ENCODE data around the gene MRPS27. TPM values are rescaled to one million over a fixed set of nuclear protein-coding genes. Genes with fewer than 3 reads are reported as not detected.

MRPS27 gene
- total and polyA plus RNA-seq, 11 donors, result 31.9 to 94.1 (median 67.9) TPM

DNA sequence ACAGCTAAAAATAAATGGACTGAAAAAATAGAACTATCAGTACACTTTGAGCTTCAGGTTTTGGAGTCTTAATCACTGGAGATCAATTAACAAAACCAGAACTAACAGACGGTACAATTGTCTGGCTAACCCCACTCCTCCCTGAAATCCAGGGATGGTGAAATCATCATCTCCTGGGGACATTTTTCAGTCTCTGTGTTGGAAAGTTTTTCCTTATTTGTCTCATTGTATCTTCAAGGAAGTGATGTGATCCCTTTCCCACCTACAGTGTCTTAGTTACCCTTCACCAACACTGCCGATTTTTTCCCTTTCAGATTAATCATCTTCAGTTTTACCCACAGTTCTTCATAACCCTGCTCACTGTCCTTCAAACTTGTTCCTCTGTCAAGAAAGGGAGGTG is 130.9 kb downstream of the MRPS27 start:
- WGBS, 4 donors, result 61 to 68% (median 68%) methylated on average over 2 of the region's 2 CpGs
- Histone ChIP-seq H3K27ac (no peak overlapping the region), H3K27me3 (no peaks in the 10 kb centered on the region), H3K36me3 (peaks cover 0 to 72% (median 25%) of the 10 kb centered on the region in 9 donors), H3K9me3 (no peaks in the 10 kb centered on the region), H3K4me3 (no peak overlapping the region), H3K4me1 (peaks cover 0 to 36% (median 13%) of the 10 kb centered on the region in 12 donors)
- ATAC-seq (peak in 1 of 4 donors; percentile 20), DNase-seq (no peak)
- TF ChIP-seq, protein P1, sequence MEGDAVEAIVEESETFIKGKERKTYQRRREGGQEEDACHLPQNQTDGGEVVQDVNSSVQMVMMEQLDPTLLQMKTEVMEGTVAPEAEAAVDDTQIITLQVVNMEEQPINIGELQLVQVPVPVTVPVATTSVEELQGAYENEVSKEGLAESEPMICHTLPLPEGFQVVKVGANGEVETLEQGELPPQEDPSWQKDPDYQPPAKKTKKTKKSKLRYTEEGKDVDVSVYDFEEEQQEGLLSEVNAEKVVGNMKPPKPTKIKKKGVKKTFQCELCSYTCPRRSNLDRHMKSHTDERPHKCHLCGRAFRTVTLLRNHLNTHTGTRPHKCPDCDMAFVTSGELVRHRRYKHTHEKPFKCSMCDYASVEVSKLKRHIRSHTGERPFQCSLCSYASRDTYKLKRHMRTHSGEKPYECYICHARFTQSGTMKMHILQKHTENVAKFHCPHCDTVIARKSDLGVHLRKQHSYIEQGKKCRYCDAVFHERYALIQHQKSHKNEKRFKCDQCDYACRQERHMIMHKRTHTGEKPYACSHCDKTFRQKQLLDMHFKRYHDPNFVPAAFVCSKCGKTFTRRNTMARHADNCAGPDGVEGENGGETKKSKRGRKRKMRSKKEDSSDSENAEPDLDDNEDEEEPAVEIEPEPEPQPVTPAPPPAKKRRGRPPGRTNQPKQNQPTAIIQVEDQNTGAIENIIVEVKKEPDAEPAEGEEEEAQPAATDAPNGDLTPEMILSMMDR (IDR thresholded peaks at IDR 0.05), result no peak
- no peak for TF ChIP-seq POLR2A (IDR thresholded peaks at IDR 0.05)
- intact Hi-C loops (cut with DNase I), result loop anchor here in 1 of 10 donors (10.0 kb wide), 1 partner anchor 54 kb away; no protein-coding TSS in a partner anchor

DNA sequence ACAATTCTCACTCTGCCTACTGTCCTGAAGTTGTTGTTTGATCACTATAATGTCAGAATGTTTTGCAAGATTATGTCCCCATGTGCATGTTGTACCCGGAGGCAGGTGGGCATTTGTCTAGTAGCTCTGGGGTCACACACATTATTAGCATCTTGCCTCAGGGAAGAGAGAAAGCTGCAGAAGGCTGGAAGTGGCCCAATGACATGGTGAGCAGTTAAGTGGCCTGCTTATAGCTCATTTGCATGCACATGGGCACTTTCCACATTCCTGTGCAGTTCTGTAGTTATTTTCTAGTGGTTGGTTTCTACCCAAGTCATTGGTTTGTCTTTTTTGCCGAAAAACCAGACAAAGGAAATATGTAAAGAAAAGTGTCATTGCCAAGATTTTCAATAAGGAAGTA is 131.9 kb downstream of the MRPS27 start:
- DNase-seq (no peak), ATAC-seq (no peak)
- H3K36me3 ChIP-seq, result peaks cover 0 to 72% (median 24%) of the 10 kb centered on the region in 9 donors
- no peaks in the 10 kb centered on the region for H3K27me3 ChIP-seq
- TF ChIP-seq POLR2A (IDR thresholded peaks at IDR 0.05), result no peak
- TF ChIP-seq, protein P1 (IDR thresholded peaks at IDR 0.05), result no peak
- WGBS, 4 donors, result 90 to 95% (median 93%) methylated on average over 2 of the region's 2 CpGs
- no peak overlapping the region for H3K4me3 ChIP-seq
- intact Hi-C loops (cut with DNase I), result loop anchor here in 1 of 10 donors (10.0 kb wide), 1 partner anchor 53 kb away; no protein-coding TSS in a partner anchor
- H3K9me3 ChIP-seq, result no peaks in the 10 kb centered on the region
- no peak overlapping the region for H3K27ac ChIP-seq
- H3K4me1 ChIP-seq, result peaks cover 0 to 39% (median 15%) of the 10 kb centered on the region in 12 donors

DNA sequence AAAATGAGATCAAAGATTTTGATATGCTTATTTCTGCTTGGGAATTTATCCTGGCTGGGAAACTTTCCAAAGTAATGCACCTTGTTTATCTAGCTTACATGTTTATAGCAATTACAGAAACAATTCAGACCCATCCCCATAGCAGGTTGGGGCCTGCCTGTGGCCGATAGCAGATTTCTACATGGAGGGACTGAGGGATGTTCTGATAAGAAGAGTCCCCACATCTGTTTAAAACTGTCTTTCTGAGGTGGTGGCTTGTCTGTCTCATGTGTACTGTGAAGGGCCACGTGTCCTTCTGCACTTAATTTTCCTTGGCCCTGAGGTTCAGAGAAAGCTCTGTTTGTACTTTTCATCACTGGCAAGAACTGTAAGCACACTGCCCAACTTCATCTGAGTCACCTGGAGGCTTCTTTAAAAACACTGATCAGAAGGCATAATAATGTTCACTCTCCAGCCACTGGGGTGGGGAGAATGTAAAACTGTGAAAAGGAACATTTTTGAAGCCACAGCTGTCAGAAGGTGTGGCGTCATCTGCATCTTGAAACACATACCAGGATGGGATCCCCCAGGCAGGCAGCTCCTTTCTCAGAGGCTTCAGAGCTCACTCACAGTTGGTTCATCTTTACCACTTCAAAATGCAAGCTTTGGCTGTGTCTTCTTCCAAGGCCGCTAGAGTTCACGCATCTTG is 132.5 kb downstream of the MRPS27 start:
- H3K9me3 ChIP-seq, result no peaks in the 10 kb centered on the region
- no peak overlapping the region for H3K27ac ChIP-seq
- no peak overlapping the region for H3K4me3 ChIP-seq
- DNase-seq (no peak), ATAC-seq (no peak)
- WGBS, 4 donors, result 73 to 92% (median 88%) methylated on average over 5 of the region's 5 CpGs
- intact Hi-C loops (cut with DNase I), result loop anchor here in 1 of 10 donors (10.0 kb wide), 1 partner anchor 53 kb away; no protein-coding TSS in a partner anchor
- H3K27me3 ChIP-seq, result no peaks in the 10 kb centered on the region
- TF ChIP-seq POLR2A (IDR thresholded peaks at IDR 0.05), result no peak
- TF ChIP-seq, protein P1 (IDR thresholded peaks at IDR 0.05), result no peak
- peaks cover 0 to 39% (median 15%) of the 10 kb centered on the region in 12 donors for H3K4me1 ChIP-seq
- H3K36me3 ChIP-seq, result peaks cover 0 to 68% (median 24%) of the 10 kb centered on the region in 9 donors

DNA sequence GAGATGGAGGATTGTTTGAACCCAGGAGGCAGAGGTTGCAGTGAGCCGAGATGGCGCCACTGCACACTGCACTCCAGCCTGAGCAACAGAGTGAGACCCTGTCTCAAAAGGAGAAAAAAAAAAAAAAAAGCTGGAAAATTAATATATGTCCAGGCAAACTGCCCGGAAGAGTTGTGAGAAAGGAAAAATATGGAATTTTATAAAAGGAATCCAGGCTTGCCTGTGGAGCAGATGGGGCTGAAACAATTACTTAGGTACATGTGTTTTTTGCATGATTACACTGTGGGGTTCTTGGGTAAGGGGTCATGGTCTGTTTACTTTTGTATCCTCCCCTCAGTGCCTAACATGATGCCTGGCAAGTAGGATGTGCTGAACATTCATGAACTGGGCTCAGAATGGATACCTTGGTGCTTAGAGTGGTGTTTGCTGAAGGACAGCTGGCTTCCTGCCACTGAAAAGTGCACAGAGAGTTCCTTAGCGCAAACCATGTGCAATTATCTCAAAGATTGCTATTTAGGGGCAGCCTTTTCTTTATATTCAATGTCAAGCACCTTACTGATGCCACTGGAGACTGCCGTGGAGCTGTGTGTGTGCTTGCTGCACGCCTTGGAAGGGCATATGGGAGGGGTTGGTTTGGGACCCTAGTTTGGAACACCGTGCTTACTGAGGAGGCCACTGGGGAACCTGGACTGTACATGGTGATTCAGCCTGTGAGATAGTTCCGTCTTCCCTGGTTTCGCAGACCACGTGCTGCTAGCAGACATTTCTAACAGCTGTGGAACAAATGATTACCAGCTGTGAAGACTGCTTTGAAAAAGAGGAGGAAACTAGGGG is 134.3 kb downstream of the MRPS27 start:
- TF ChIP-seq POLR2A (IDR thresholded peaks at IDR 0.05), result no peak
- TF ChIP-seq, protein P1 (IDR thresholded peaks at IDR 0.05), result no peak
- Histone ChIP-seq H3K36me3 (peaks cover 0 to 62% (median 24%) of the 10 kb centered on the region in 9 donors), H3K27ac (peak overlapping the region in 2 of 12 donors; percentile 10 to 35), H3K27me3 (no peaks in the 10 kb centered on the region), H3K9me3 (no peaks in the 10 kb centered on the region), H3K4me3 (no peak overlapping the region), H3K4me1 (peaks cover 0 to 34% (median 14%) of the 10 kb centered on the region in 12 donors)
- DNase-seq (peak in 2 of 5 donors; percentile 50 to 51), ATAC-seq (peak; percentile 69 to 88 (median 80))
- intact Hi-C loops (cut with DNase I), result loop anchor here in 1 of 10 donors (10.0 kb wide), 1 partner anchor 51 kb away; no protein-coding TSS in a partner anchor
- WGBS, 4 donors, result 73 to 80% (median 75%) methylated on average over 10 of the region's 10 CpGs
